Stimulated activated CD8-positive, alpha-beta memory T cell treated with anti-CD3 and anti-CD28 coated beads, Interleukin-15, amount 100 ng/mL, for 4 hours (primary cell): ENCODE data around the gene ZNF587.
"Not testable (repeated sequence)": the region's sequence is repeated elsewhere in the genome, so short reads cannot be mapped to it uniquely, and the experiment has no call there.

Experiments used
- DNase-seq, 2 donors: peaks; one replicate each; pipeline ENCODE4 v3.0.0-alpha.2; 2020; ENCODE audit warnings: low read depth in 2 of 2

ZNF587 gene

GRCh38 chr19:57887195-57887941, 37.7 kb downstream of the ZNF587 start:
- DNase-seq = no peak

GRCh38 chr19:57888107-57888559, 38.5 kb downstream of the ZNF587 start:
- no peak for DNase-seq

GRCh38 chr19:57888560-57889231, 39.0 kb downstream of the ZNF587 start, which contains the start of gene ZNF814:
ZNF814 (minus strand) TSS chr19:57889037; CDS start chr19:57888802, 235 bp downstream.
- DNase-seq = peak; percentile 52 to 74

DNA sequence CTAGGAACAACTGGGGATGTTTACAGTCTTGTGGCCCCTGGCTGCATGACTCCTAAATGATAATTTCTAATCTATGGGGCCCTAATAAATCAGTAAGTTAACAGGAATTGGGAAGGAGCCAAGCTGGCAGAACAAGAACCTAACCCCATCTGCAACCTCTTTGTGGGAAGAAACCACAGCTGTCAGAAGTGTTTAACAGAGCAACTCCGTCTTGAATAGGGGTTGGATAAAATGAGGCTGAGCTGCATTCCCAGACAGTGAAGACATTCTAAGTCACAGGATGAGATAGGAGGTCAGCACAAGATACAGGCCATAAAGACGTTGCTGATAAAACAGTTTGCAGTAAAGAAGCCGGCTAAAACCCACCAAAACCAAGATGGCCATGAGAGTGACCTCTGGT, 41.0 kb downstream of the ZNF587 start:
- DNase-seq = not testable (repeated sequence)

GRCh38 chr19:57900311-57900710, 50.7 kb downstream of the ZNF587 start:
- no peak for DNase-seq

DNA sequence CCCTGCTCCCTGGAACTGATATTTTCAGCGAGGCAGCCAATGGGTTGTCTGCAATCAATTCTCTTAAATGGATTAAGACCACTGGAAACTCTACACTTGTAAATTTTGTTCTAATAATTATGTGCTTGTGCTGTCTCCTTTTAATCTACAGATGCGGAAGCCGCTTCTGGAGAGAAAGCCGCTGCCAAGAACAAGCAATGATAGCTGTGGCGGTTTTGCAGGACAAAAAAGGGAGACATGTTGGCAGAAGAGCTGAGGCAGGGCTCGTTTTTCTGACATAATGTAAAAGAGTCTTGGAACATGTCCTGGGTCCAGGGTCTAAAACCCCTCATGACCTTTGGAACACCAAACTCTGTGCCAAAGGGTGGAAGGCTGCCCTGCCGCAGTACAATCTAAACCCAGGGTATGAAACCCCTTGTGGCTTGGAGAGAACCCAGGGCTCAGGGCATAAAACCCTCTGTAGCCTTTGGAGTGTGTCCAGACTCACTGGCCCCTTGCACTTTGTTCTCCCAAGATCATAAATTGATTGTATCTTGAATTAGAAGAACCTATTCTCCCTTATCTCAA, 54.0 kb downstream of the ZNF587 start:
- no peak for DNase-seq

GRCh38 chr19:57905258-57905657, 55.6 kb downstream of the ZNF587 start:
- no peak for DNase-seq

DNA sequence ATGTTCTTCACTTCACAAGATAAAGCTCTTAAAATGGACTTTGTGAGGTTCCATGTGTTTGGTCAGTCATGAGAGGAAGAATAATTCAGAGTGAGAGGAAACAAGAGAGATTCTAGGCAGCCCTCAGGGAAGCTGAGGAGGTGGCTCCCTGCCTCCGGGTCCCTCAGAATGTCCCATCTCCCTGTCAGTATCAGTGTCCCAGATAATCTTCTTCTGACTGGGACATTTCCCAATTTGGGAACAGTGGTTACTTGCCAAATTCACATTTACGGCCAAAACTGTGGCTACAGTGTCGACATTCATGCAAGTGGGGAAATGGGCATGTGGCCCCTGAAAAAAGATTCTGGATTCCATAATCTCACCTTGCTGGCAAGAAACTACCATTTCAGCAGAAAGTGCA, 57.7 kb downstream of the ZNF587 start:
- DNase-seq = no peak

GRCh38 chr19:57914531-57914930, 64.9 kb downstream of the ZNF587 start:
- no peak for DNase-seq
